GM06990 (cell line): Measurements from ENCODE around the gene AHCYL1.

Source experiments
- DNase-seq: peaks from one replicate; pipeline ENCODE4 v3.0.0-alpha.2; 2011; ENCODE audit not compliant: insufficient read length; ENCODE audit errors: extremely low read depth
- H3K27me3 ChIP-seq: replicated peaks from 2 replicates; pipeline ENCODE4 v1.6.0; 2011; ENCODE audit warnings: low read length; ENCODE audit not compliant: control insufficient read depth, insufficient read depth
- H3K36me3 ChIP-seq: 2 replicates; pipeline ENCODE4 v1.5.1; 2011; ENCODE audit warnings: low read length; ENCODE audit not compliant: control insufficient read depth, insufficient read depth
- H3K4me3 ChIP-seq: replicated peaks from 2 replicates; pipeline ENCODE4 v1.5.1; 2011; ENCODE audit warnings: low read depth, mild to moderate bottlenecking, control low read depth, low read length
- TF ChIP-seq, protein P1 (sequence below): IDR thresholded peaks from 2 replicates; pipeline ENCODE4 v1.5.1; 2011; ENCODE audit warnings: low read length, control low read depth, mild to moderate bottlenecking, inconsistent platforms; ENCODE audit not compliant: insufficient read depth, poor library complexity, severe bottlenecking

The AHCYL1 gene

DNA sequence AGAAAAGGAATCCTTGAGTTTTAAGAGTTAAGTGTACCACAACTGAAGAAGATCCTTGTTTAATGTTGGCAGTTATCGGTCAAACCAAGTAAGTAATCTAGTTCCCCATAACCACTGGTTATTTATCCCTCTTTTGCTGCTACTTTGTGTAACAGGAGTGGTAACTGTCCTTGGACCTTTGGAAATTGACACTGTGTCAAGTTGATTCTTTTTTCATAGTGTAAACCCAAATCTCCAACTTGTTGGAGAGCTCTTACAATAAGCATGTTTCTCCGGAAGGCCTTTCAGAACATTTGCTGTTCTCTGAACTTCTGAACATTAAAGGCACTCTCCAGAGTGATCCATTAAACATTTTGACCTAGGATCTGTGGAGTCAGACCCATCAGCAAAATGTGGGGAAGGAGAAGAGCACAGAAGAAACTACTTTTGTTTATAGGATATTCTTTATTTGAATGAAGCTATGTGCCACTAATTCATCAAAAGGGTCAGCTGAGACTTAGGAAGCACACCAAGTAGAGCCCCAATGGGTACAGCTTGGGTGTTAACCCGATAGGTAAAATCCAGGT, 3.9 kb downstream of the AHCYL1 start:
- TF ChIP-seq, protein P1, sequence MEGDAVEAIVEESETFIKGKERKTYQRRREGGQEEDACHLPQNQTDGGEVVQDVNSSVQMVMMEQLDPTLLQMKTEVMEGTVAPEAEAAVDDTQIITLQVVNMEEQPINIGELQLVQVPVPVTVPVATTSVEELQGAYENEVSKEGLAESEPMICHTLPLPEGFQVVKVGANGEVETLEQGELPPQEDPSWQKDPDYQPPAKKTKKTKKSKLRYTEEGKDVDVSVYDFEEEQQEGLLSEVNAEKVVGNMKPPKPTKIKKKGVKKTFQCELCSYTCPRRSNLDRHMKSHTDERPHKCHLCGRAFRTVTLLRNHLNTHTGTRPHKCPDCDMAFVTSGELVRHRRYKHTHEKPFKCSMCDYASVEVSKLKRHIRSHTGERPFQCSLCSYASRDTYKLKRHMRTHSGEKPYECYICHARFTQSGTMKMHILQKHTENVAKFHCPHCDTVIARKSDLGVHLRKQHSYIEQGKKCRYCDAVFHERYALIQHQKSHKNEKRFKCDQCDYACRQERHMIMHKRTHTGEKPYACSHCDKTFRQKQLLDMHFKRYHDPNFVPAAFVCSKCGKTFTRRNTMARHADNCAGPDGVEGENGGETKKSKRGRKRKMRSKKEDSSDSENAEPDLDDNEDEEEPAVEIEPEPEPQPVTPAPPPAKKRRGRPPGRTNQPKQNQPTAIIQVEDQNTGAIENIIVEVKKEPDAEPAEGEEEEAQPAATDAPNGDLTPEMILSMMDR, result no peak
- H3K36me3 ChIP-seq, result no peaks in the 10 kb centered on the region; the same call in 1 of the 2 replicates
- no peak for DNase-seq
- H3K27me3 ChIP-seq, result no peaks in the 10 kb centered on the region
- H3K4me3 ChIP-seq, result no peak overlapping the region

DNA sequence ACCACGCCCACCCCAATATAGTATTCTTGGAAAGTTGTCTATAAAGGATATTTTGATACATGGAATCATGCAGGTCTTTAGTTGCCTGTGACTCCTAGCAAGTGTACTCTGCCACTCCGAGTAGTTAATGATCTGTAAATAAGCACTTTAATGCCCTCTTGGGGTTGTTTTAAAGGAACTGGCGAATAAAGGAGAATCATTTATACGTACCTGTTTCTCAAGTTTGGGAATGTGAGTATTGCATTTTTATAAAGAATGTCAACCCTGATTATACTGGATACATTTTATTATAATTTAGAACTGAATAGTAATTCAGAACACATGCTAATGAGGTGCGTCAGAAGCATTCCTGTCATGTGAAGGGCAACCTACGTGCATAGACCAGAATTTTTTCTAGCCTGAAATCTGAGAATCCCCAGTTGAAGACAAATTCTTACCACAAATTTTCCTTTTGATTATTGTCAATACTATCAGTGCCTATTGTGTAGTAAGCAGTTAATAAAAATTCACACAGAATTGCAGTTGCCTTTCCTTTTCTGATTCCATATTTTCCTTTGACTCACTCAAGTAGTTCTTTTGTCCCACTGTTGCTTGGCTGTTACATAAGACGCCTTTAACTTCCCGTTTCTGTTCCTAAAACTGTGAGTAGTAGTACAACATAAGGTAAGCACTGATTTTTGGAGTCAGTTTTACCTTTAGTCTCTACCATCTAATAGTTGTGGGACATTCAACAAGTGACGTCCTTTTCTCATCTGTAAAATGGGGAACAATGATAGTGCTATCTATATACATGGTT, 5.1 kb downstream of the AHCYL1 start:
- TF ChIP-seq, protein P1, result no peak

DNA sequence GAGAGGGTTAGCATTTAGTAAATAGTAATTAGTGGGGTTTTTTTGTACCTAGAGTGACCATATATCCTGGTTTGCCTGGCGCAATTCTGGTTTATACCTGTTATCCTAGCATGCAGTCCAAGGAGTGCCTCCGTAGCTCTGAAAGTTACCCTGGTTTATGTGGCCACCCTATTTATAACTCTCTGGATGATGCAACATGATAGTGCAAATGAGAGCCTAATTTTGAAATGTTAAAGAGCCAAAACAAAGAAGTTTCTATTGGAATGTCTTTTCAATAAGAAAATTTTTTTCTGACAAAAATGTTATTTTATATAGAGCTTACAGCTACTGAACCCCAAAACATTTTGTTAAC, 5.7 kb downstream of the AHCYL1 start:
- H3K27me3 ChIP-seq, result no peaks in the 10 kb centered on the region
- DNase-seq, result no peak
- H3K36me3 ChIP-seq, result no peaks in the 10 kb centered on the region; the same call in 1 of the 2 replicates
- TF ChIP-seq, protein P1, result no peak
- H3K4me3 ChIP-seq, result no peak overlapping the region

More for the DNA sequence above, 5.1 kb downstream of the AHCYL1 start:
- H3K27me3 ChIP-seq, result no peaks in the 10 kb centered on the region
- DNase-seq, result no peak
- H3K4me3 ChIP-seq, result no peak overlapping the region
- no peaks in the 10 kb centered on the region; the same call in 1 of the 2 replicates for H3K36me3 ChIP-seq

DNA sequence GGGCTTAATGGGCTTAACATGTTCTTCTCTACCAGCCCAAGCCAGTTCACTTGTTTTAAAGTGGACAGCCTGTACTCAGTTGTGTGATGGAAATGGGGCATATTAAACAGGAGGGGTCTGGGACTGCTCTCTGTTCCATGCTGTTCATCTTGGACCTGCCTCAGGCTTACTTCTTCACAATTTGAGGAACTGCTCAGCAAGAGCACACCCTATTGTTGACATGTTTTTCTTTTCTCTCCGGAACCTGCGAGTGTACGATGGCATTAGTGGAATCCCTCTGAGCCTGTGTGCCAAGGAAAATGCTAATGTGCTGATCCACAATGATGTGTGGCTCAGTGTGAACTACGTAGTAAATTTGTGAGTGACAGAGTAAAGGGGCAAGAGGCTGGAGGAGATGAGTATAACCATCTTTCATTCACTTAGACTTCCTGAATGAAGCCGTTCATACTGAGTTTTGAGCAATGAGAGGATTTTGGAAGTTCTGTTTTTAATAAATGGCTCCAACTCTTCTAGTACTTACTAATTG, 6.9 kb downstream of the AHCYL1 start:
- TF ChIP-seq, protein P1, result no peak
- H3K27me3 ChIP-seq, result no peaks in the 10 kb centered on the region
- H3K36me3 ChIP-seq, result no peaks in the 10 kb centered on the region; the same call in 1 of the 2 replicates
- H3K4me3 ChIP-seq, result no peak overlapping the region
- no peak for DNase-seq

DNA sequence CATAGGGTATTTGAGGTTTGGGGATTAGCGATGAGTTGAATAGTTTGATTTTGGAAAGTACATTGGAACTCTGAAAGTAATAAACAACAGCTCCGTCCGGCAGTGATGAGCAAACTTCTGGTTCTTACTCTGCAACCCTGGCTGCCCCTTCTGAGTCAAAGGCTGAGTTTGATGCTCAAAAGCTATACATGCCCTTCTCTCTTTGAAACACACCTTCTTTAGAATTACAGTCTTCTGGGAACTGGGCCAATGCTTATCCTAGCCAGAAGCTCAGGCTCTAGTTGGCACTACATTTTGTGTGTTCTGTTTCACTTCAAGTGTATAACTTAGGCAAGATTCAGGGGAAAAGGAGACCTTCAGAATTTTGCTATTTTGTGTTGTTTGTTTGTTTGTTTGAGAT, 9.3 kb downstream of the AHCYL1 start:
- TF ChIP-seq, protein P1, result no peak
- Histone ChIP-seq H3K36me3 (peaks cover 1% of the 10 kb centered on the region; the same call in 1 of the 2 replicates), H3K4me3 (no peak overlapping the region), H3K27me3 (no peaks in the 10 kb centered on the region)
- no peak for DNase-seq
